CD4-positive, alpha-beta T cell (primary cell): ENCODE results near the gene WDR86. TPM values are rescaled to one million over a fixed set of nuclear protein-coding genes. Genes with fewer than 3 reads are reported as not detected.

ENCODE experiments used
- ATAC-seq: fragments of 200-7000 bp; cut with Tn5 transposase; one replicate; pipeline ENCODE4 v1.10.0; 2022; ENCODE audit warnings: mild to moderate bottlenecking; ENCODE audit not compliant: poor library complexity
- CTCF ChIA-PET: fragments of 350-600 bp; sonication (Branson Sonifier 250); formaldehyde crosslinking; loops from one replicate; lab custom pipeline; 2021; ENCODE audit warnings: antibody characterized with exemption, inconsistent platforms; lab: Charles Lee
- POLR2A ChIA-PET: fragments of 350-600 bp; sonication (Branson Sonifier 250); formaldehyde crosslinking; loops from one replicate; lab custom pipeline; 2021; ENCODE audit warnings: antibody characterized with exemption, inconsistent platforms; lab: Charles Lee
- DNase-seq, 14 experiments: peaks; one replicate each; pipeline ENCODE4 v3.0.0-alpha.2; 2013 to 2020; ENCODE audit warnings: mixed read lengths in 2 of 14
- H3K27ac ChIP-seq, 2 donors: one replicate each; pipeline versions ENCODE4 v1.5.1 to v1.7.0; 2013; ENCODE audit warnings: low read length in 2 of 2, low read depth in 1 of 2, mild to moderate bottlenecking in 1 of 2
- H3K27me3 ChIP-seq, 2 experiments: 1 replicate in 1 of 2; 2 replicates in 1 of 2; pipeline versions ENCODE4 v1.6.1 to v1.7.0; 2013; ENCODE audit warnings: low read length in 2 of 2, control low read depth in 1 of 2, mild to moderate bottlenecking in 1 of 2, moderate library complexity in 1 of 2; ENCODE audit not compliant: insufficient read depth in 2 of 2, control insufficient read depth in 1 of 2
- H3K36me3 ChIP-seq: one replicate; pipeline ENCODE4 v1.6.1; 2013; ENCODE audit warnings: low read length, control low read depth; ENCODE audit not compliant: insufficient read depth
- H3K4me1 ChIP-seq: one replicate; pipeline ENCODE4 v1.6.1; 2013; ENCODE audit warnings: low read length, control low read depth; ENCODE audit not compliant: insufficient read depth
- H3K4me3 ChIP-seq: one replicate; pipeline ENCODE4 v1.5.1; 2013; ENCODE audit warnings: mild to moderate bottlenecking, low read length, moderate library complexity
- H3K9me3 ChIP-seq, 2 experiments: 1 replicate in 1 of 2; 2 replicates in 1 of 2; pipeline versions ENCODE4 v1.6.1 to v1.7.0; 2013; ENCODE audit warnings: low read length in 2 of 2, mild to moderate bottlenecking in 2 of 2, control low read depth in 1 of 2, moderate library complexity in 1 of 2; ENCODE audit not compliant: control insufficient read depth in 1 of 2, insufficient read depth in 1 of 2
- H3K27ac Mint-ChIP-seq: one replicate; pipeline ENCODE4 v1.8.0; 2020; ENCODE audit warnings: mixed read lengths
- H3K27me3 Mint-ChIP-seq: one replicate; pipeline ENCODE4 v1.8.0; 2021; ENCODE audit warnings: mixed read lengths
- H3K36me3 Mint-ChIP-seq: one replicate; pipeline ENCODE4 v1.8.0; 2021; ENCODE audit warnings: low read depth, mixed read lengths
- H3K4me1 Mint-ChIP-seq: one replicate; pipeline ENCODE4 v1.8.0; 2021; ENCODE audit warnings: low read depth, mixed read lengths
- H3K4me3 Mint-ChIP-seq: one replicate; pipeline ENCODE4 v1.8.0; 2020; ENCODE audit warnings: mild to moderate bottlenecking, mixed read lengths
- H3K9me3 Mint-ChIP-seq: one replicate; pipeline ENCODE4 v1.8.0; 2020; ENCODE audit warnings: mixed read lengths
- intact Hi-C, 2 experiments: fragments of 100-400 bp; cut with DNase I in 1 of 2; cut with micrococcal nuclease in 1 of 2; formaldehyde crosslinking; loops; one replicate each; pipeline versions ENCODE4 v1.15.1 to v1.9.0; 2023 to 2025; cut with DNase I, micrococcal nuclease
- total RNA-seq, 174 experiments: library from RNA in 2 of 174; stranded (reverse) in 2 of 174; gene quantifications; one replicate each; pipeline ENCODE4 v1.2.3 and lab custom pipeline; 2021 to 2026
- TF ChIP-seq, protein P1 (sequence below): fragments of 200-600 bp; IDR thresholded peaks from one replicate; pipeline ENCODE4 v1.8.0; 2022; ENCODE audit warnings: antibody characterized with exemption, mild to moderate bottlenecking

Gene WDR86
- total RNA-seq, 2 experiments from 2014 or later: 5.6 to 6.2 TPM

DNA sequence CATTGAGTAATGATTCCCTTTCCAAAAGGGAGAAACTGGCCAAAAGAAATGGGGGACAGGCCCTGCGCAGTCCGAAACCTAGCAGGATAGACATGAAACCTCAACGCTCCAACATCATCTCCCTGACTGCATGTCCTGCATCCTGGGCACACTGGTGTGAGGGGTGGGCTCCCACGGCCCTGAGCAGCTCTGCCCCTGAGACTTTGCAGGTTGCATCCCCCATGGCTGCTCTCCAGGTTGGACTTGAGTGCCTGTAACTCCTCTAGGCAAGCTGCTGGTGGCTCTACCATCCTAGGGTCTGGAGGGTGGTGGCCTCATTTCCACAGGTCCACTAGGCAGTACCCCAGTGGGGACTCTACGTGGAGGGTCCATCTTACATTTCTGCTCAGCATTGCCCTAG, 46.4 kb upstream of the WDR86 start:
- ATAC-seq (no peak), DNase-seq (no peak)
- ChIA-PET CTCF (interaction anchor here (1.4 kb wide), 1 partner anchor 145 kb away, joined by 3 read pairs; no protein-coding TSS in a partner anchor), POLR2A (no interaction called here)
- H3K27ac Mint-ChIP-seq: no peak overlapping the region
- Histone ChIP-seq H3K4me1 (peaks cover 10% of the 10 kb centered on the region), H3K9me3 (peaks cover 0 to 6% of the 10 kb centered on the region in 2 experiments), H3K4me3 (no peak overlapping the region), H3K27me3 (no peaks in the 10 kb centered on the region), H3K27ac (no peak overlapping the region), H3K36me3 (no peaks in the 10 kb centered on the region)
- peaks cover 6% of the 10 kb centered on the region for H3K27me3 Mint-ChIP-seq
- intact Hi-C loops: no loop called here
- no peaks in the 10 kb centered on the region for H3K36me3 Mint-ChIP-seq
- no peaks in the 10 kb centered on the region for H3K9me3 Mint-ChIP-seq
- no peak overlapping the region for H3K4me3 Mint-ChIP-seq
- TF ChIP-seq, protein P1, sequence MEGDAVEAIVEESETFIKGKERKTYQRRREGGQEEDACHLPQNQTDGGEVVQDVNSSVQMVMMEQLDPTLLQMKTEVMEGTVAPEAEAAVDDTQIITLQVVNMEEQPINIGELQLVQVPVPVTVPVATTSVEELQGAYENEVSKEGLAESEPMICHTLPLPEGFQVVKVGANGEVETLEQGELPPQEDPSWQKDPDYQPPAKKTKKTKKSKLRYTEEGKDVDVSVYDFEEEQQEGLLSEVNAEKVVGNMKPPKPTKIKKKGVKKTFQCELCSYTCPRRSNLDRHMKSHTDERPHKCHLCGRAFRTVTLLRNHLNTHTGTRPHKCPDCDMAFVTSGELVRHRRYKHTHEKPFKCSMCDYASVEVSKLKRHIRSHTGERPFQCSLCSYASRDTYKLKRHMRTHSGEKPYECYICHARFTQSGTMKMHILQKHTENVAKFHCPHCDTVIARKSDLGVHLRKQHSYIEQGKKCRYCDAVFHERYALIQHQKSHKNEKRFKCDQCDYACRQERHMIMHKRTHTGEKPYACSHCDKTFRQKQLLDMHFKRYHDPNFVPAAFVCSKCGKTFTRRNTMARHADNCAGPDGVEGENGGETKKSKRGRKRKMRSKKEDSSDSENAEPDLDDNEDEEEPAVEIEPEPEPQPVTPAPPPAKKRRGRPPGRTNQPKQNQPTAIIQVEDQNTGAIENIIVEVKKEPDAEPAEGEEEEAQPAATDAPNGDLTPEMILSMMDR: no peak
- H3K4me1 Mint-ChIP-seq: no peaks in the 10 kb centered on the region

- Mint-ChIP-seq H3K4me3 (no peak overlapping the region), H3K36me3 (no peaks in the 10 kb centered on the region), H3K27ac (no peak overlapping the region), H3K9me3 (no peaks in the 10 kb centered on the region), H3K4me1 (no peaks in the 10 kb centered on the region), H3K27me3 (peaks cover 7% of the 10 kb centered on the region)
- H3K27me3 ChIP-seq: no peaks in the 10 kb centered on the region
- ATAC-seq (no peak), DNase-seq (no peak)
- H3K4me1 ChIP-seq: peaks cover 10% of the 10 kb centered on the region
- TF ChIP-seq, protein P1: no peak
- no peak overlapping the region for H3K27ac ChIP-seq
- no peak overlapping the region for H3K4me3 ChIP-seq
- H3K9me3 ChIP-seq: peaks cover 0 to 4% of the 10 kb centered on the region in 2 experiments
- intact Hi-C loops: no loop called here
- ChIA-PET CTCF (interaction anchor here (1.4 kb wide), 1 partner anchor 144 kb away, joined by 3 read pairs; no protein-coding TSS in a partner anchor), POLR2A (no interaction called here)
- H3K36me3 ChIP-seq: no peaks in the 10 kb centered on the region
Measured at GRCh38 chr7:151455690-151456089, 45.9 kb upstream of the WDR86 start.

DNA sequence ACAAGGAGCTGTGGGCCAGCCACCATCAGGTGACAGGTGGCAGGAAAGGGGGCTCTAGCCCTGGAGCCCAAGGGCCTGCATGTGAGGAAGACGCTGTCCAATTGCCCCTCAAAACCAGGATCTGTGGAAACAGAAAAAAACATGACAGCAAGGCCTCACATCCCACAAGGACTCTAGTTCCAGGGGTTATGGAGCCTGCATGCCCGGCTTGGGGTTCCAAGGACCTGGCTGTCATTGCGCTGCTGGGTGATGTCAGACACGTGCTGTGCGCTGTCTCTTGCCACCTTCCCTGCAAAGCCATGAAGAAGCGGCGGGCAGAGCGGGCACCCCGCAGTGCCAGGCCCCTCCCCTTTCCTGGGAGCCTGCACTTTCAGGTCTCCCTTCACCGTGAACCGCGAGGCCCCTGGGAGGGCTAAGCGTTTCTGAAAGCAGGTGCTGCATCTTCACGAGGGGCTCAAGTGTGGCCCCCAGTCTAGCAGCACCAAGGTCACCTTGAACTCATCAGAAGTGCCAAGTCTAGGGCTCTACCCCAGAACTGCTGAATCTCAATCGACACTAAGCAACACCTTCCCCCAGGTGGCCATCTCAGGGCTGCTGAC, 45.2 kb upstream of the WDR86 start:
- Mint-ChIP-seq H3K27ac (no peak overlapping the region), H3K36me3 (no peaks in the 10 kb centered on the region), H3K27me3 (peaks cover 4% of the 10 kb centered on the region), H3K9me3 (no peaks in the 10 kb centered on the region), H3K4me1 (no peaks in the 10 kb centered on the region), H3K4me3 (no peak overlapping the region)
- H3K4me1 ChIP-seq: peaks cover 10% of the 10 kb centered on the region
- ChIA-PET POLR2A (no interaction called here), CTCF (no interaction called here)
- TF ChIP-seq, protein P1: no peak
- no peaks in the 10 kb centered on the region for H3K36me3 ChIP-seq
- intact Hi-C loops: loop anchor here in 1 of 2 experiments (5.0 kb wide), 2 partner anchors 177 to 302 kb away; no protein-coding TSS in a partner anchor
- DNase-seq (no peak), ATAC-seq (no peak)
- H3K9me3 ChIP-seq: no peaks in the 10 kb centered on the region
- no peak overlapping the region for H3K4me3 ChIP-seq
- H3K27ac ChIP-seq: no peak overlapping the region
- no peaks in the 10 kb centered on the region for H3K27me3 ChIP-seq
